Activated CD4-positive, alpha-beta T cell treated with anti-CD3 and anti-CD28 coated beads for 24 hours (primary cell): ENCODE results near the gene APLP2.
A peak's percentile ranks its signal among the peaks of the same experiment; 100 is the strongest.

Experiments
- DNase-seq, 2 donors: peaks; one replicate each; pipeline ENCODE4 v3.0.0-alpha.2; 2020; ENCODE audit warnings: low read depth in 2 of 2

APLP2 gene

GRCh38 chr11:130118165-130118564, 48.5 kb downstream of the APLP2 start:
- DNase-seq: no peak

GRCh38 chr11:130118636-130119387, 49.1 kb downstream of the APLP2 start:
- DNase-seq: peak in 1 of 2 donors; percentile 6

- no peak for DNase-seq
These were observed 50.4 kb downstream of the APLP2 start for GRCh38 chr11:130120045-130120444.

- no peak for DNase-seq
These were observed 51.8 kb downstream of the APLP2 start for GRCh38 chr11:130121445-130121978.

- DNase-seq: peak; percentile 13 to 15
These were observed 52.5 kb downstream of the APLP2 start for GRCh38 chr11:130122141-130122575.

- DNase-seq: no peak
These were observed 53.8 kb downstream of the APLP2 start for GRCh38 chr11:130123414-130124040.

GRCh38 chr11:130124096-130124495, 54.4 kb downstream of the APLP2 start:
- no peak for DNase-seq

GRCh38 chr11:130125638-130126037, 55.9 kb downstream of the APLP2 start:
- DNase-seq: no peak

GRCh38 chr11:130126516-130126915, 56.8 kb downstream of the APLP2 start:
- DNase-seq: no peak

GRCh38 chr11:130127509-130127908, 57.8 kb downstream of the APLP2 start:
- no peak for DNase-seq

- DNase-seq: no peak
These were observed 58.9 kb downstream of the APLP2 start for GRCh38 chr11:130128626-130129025.

- DNase-seq: no peak
These were observed 60.2 kb downstream of the APLP2 start for GRCh38 chr11:130129922-130130321.

GRCh38 chr11:130131961-130132850, 62.5 kb downstream of the APLP2 start:
- peak; percentile 9 to 52 for DNase-seq

GRCh38 chr11:130133716-130134115, 64.0 kb downstream of the APLP2 start:
- DNase-seq: no peak

GRCh38 chr11:130136107-130136506, 66.4 kb downstream of the APLP2 start:
- no peak for DNase-seq

- DNase-seq: no peak
These were observed 68.3 kb downstream of the APLP2 start for GRCh38 chr11:130137999-130138398.

- DNase-seq: no peak
These were observed 69.7 kb downstream of the APLP2 start for GRCh38 chr11:130139401-130139800.

GRCh38 chr11:130141561-130142341, 72.1 kb downstream of the APLP2 start:
- no peak for DNase-seq

GRCh38 chr11:130144141-130144540, 74.4 kb downstream of the APLP2 start:
- no peak for DNase-seq

GRCh38 chr11:130144861-130145281, 75.2 kb downstream of the APLP2 start:
- no peak for DNase-seq

GRCh38 chr11:130145311-130145812, 75.7 kb downstream of the APLP2 start:
- no peak for DNase-seq
